Measurements from ENCODE around the gene GPHN.
"Not testable (repeated sequence)": the region's sequence is repeated elsewhere in the genome, so short reads cannot be mapped to it uniquely, and the experiment has no call there.

The GPHN gene

GRCh38 chr14:66802962-66803361 lies 295.0 kb downstream of the GPHN start:
- DNase-seq (ENCODE audit: low spot score) = no peak

- no peak for DNase-seq (ENCODE audit: low spot score)
Observed at GRCh38 chr14:66804141-66804540, 296.2 kb downstream of the GPHN start.

GRCh38 chr14:66813636-66814035 lies 305.7 kb downstream of the GPHN start:
- DNase-seq (ENCODE audit: low spot score) = no peak

- no peak for DNase-seq (ENCODE audit: low spot score)
Observed at GRCh38 chr14:66815687-66816086, 307.7 kb downstream of the GPHN start.

- DNase-seq (ENCODE audit: low spot score) = no peak
Observed at GRCh38 chr14:66824251-66824650, 316.3 kb downstream of the GPHN start.

GRCh38 chr14:66827182-66827581 lies 319.2 kb downstream of the GPHN start:
- no peak for DNase-seq (ENCODE audit: low spot score)

- no peak for DNase-seq (ENCODE audit: low spot score)
Observed at GRCh38 chr14:66831173-66831572, 323.2 kb downstream of the GPHN start.

- DNase-seq (ENCODE audit: low spot score) = no peak
Observed at GRCh38 chr14:66833816-66834215, 325.9 kb downstream of the GPHN start.

GRCh38 chr14:66837436-66837835 lies 329.5 kb downstream of the GPHN start:
- DNase-seq (ENCODE audit: low spot score) = not testable (repeated sequence)

- no peak for DNase-seq (ENCODE audit: low spot score)
Observed at GRCh38 chr14:66842911-66843512, 335.1 kb downstream of the GPHN start.

GRCh38 chr14:66850258-66850888 lies 342.4 kb downstream of the GPHN start:
- DNase-seq (ENCODE audit: low spot score) = no peak

GRCh38 chr14:66853311-66853710 lies 345.4 kb downstream of the GPHN start:
- DNase-seq (ENCODE audit: low spot score) = no peak

- no peak for DNase-seq (ENCODE audit: low spot score)
Observed at GRCh38 chr14:66857867-66858266, 349.9 kb downstream of the GPHN start.

GRCh38 chr14:66859063-66859671 lies 351.2 kb downstream of the GPHN start:
- DNase-seq (ENCODE audit: low spot score) = no peak

GRCh38 chr14:66881596-66881995 lies 373.6 kb downstream of the GPHN start:
- DNase-seq (ENCODE audit: low spot score) = no peak

GRCh38 chr14:66884149-66884548 lies 376.2 kb downstream of the GPHN start:
- DNase-seq (ENCODE audit: low spot score) = no peak

- no peak for DNase-seq (ENCODE audit: low spot score)
Observed at GRCh38 chr14:66900719-66901118, 392.8 kb downstream of the GPHN start.

GRCh38 chr14:66910311-66910840 lies 402.4 kb downstream of the GPHN start:
- DNase-seq (ENCODE audit: low spot score) = no peak

GRCh38 chr14:66916421-66916820 lies 408.5 kb downstream of the GPHN start:
- no peak for DNase-seq (ENCODE audit: low spot score)

GRCh38 chr14:66918527-66918926 lies 410.6 kb downstream of the GPHN start:
- DNase-seq (ENCODE audit: low spot score) = no peak

- peak; percentile 4 for DNase-seq (ENCODE audit: low spot score)
Observed at GRCh38 chr14:66920196-66920595, 412.2 kb downstream of the GPHN start.

- no peak for DNase-seq (ENCODE audit: low spot score)
Observed at GRCh38 chr14:66923251-66923650, 415.3 kb downstream of the GPHN start.

GRCh38 chr14:66939409-66939808 lies 431.5 kb downstream of the GPHN start:
- DNase-seq (ENCODE audit: low spot score) = no peak
